Stimulated activated CD4-positive, alpha-beta T cell treated with anti-CD3 and anti-CD28 coated beads, Interleukin-15, amount 100 ng/mL, for 48 hours (primary cell): ENCODE results near the gene ZNF735.
"Not testable (repeated sequence)": the region's sequence is repeated elsewhere in the genome, so short reads cannot be mapped to it uniquely, and the experiment has no call there.

ENCODE experiments used
- DNase-seq, 2 donors: peaks; one replicate each; pipeline ENCODE4 v3.0.0-alpha.2; 2020; ENCODE audit warnings: low read depth in 2 of 2

The ZNF735 gene

DNA sequence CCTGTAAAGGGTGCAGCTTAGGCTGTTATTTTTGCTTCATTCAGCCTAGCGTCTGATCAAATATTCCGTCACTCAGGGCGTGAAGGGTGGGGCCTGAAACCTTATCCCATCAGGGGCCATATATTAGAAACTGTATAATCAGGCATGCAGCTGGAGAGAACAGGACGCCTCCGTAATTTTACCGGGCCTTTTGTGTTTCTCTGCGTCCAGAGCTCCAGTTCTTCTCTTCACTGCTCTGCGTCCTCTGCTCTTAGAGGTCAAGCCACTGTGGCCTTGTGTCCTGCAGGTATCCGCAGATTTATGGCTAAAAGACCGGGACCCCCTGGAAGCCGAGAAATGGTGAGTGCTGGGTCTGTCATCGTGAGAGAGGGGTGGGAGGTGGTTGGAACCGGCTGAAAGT, at the start of gene ZNF735:
ZNF735 (plus strand) TSS at position 301 of the 400 bp plus-strand sequence; CDS start at position 301, 0 bp downstream.
- DNase-seq = no peak

DNA sequence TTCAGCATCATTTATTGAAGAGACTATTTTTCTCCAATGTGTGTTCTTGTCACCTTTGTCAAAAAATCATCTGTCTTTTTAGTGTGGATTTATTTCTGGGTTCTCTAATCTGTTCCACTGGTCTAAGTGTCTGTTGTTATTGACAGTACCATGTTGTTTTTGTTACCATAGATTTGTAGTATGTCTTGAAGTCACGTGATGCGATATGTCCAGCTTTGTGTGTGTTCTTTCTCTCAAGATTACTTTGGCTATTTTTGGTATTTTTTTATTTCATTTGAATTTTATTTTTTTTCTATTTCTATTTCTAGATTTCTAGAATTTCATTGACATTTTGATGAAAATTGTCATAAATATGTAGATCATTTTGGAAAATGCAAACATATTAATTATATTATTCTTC, 36.0 kb upstream of the ZNF735 start:
- DNase-seq = not testable (repeated sequence)

DNA sequence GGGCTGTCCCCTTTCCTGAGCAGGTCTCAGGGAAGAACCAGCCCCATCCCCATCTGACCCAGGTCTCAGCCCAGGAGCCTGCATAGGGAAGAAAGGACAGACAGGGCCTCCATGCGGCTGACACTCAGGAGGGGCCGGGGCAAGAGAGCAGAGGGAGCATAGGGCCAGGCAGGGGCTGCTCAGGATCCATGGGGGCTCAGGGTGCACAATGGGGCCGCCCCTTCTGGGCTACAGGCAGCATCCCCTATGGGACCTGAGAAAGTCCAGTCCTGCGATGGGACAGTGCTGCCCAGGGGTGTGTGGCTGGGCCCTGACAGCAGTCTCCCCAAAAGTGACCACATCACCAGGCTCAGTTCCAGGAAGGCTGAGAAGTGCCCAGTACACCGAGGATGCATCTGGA, 32.7 kb upstream of the ZNF735 start:
- no peak for DNase-seq

DNA sequence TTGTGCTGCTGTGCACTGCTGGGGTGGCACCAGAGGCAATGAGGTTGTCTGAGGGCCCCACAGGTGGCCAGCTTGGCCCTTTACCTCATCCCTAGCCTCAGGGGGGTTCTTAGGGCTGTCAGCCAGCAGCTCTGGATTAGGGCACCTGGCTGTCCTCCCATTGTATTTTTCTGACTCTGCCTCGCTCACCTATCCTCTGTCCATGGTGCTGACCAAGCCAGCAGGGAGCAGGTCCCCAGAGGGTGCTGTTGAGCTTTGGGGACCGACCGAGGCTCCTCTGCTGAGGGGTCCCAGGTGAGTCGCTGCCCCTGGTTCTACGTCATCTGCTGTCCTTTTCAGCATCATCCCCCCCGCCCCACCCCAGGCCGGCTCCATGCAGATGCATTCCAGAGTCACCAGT, 32.1 kb upstream of the ZNF735 start:
- no peak for DNase-seq

DNA sequence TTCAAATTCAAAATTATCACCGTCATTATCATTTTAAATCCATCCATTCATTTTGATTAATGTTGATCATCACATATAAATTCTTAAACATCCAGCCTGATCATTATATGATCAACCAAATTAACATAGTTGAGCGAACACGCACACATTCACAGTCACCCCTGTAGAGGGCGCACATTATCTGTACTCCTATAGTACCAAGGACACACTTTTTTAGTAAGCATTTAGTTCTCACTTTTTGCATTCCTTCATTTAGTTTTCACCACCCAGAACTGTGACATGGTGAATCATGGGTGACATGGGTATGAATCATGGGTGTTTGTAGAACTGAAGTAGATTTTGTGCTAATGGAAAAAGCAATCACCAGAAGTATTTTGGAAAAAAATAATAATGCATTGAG, 26.0 kb upstream of the ZNF735 start:
- no peak for DNase-seq

DNA sequence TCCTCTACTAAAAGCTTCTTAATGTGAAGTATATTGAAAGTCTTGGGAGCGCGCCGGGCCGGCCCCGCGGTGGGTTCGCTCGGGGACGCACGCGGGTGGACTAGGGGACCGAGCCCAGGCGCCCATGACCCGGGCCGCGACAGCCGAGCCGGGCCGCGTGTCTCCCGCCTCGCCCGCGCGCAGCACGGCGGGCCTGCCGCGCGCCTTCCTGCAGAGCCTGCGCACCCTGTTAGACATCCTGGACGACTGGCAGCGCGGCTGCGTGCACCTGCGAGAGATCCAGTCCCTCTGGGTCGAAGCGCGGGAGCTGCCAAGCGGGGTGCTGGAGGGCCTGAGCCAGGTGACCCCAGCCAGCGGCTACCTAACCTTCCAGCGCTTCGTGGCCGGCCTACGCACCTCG, 25.4 kb upstream of the ZNF735 start:
- no peak for DNase-seq

DNA sequence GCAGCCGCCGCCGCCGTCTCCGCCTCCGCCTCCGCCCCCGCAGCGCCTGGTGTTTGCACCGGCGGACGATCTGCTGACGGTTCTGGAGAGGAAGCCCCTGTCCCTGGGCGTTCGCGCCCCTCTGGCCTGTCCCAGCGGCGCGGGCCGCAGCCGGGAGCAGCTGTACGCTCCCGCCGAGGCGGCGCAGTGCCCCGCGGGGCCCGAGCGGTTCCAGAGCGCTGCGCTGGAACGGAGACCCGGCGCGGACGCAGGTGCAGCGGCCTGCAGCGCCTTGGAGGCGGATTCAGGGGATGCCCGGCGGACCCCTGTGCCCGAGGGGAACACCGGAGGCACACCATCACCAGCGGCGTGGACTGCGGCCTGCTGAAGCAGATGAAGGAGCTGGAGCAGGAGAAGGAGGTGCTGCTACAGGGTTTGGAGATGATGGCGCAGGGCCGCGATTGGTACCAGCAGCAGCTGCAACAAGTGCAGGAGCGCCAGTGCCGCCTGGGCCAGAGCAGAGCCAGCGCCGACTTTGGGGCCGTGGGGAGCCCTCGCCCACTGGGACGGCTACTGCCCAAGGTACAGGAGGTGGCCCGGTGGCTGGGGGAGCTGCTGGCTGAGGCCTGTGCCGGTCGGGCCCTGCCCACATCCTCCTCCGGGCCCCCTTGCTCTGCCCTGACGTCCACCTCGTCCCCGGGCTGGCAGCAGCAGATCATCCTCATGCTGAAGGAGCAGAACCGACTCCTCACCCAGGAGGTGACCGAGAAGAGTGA, 24.8 kb upstream of the ZNF735 start:
- no peak for DNase-seq

DNA sequence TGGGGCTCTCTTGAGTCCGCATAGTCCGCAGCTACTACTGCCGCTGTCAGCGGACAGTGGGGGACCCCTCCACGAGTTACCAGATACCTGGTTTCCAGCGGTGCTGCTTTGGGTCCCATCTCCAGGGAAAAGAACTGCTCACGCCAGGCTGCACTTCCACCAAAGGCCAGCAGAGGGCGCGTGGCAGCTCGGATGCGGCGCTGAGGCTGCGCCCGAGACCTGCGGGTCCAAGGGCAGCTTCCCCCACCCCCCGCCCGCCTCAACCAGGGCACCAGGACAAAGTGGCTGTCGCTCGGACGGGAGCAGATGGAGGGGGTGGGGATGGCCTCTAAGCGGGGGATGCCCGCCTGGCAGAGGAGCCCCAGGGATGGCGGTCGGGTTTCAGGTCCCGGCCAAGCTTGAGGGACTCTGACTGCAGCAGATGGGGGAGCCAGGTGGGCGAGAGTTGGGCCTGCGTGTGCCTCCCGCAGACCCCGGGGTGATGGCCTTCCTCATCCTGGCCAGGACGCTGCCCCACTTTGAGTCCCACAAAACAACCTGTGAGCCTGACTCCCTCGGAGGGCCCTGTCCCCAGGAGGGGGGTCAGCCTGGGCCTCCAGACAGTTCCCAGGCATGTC, 23.8 kb upstream of the ZNF735 start:
- peak in 1 of 2 donors; percentile 14 for DNase-seq

DNA sequence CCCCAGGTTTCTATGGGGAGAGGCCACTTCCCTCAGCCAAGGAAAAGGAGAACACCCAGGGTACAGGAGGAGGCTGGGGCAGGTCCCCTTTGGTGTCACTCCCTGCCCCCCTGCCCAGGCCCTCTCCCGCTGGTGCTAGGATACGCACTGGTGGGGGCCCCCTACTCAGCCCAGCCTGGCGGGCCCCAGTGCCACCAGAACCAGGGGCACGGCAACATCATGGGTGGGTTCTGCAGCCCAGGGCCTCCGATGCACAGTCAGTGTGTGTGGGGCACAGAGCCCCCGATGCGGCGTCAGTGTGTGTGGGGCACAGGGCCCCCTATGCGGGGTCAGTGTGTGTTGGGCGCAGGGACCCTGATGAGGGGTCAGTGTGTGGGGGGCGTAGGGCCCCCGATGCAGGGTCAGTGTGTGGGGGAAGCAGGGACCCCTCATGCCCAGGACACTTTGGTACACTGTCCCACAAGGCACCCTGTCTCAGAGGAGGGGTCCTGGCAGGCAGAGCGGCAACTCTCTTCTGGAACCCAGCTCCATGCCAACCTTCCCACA, 23.1 kb upstream of the ZNF735 start:
- no peak for DNase-seq

DNA sequence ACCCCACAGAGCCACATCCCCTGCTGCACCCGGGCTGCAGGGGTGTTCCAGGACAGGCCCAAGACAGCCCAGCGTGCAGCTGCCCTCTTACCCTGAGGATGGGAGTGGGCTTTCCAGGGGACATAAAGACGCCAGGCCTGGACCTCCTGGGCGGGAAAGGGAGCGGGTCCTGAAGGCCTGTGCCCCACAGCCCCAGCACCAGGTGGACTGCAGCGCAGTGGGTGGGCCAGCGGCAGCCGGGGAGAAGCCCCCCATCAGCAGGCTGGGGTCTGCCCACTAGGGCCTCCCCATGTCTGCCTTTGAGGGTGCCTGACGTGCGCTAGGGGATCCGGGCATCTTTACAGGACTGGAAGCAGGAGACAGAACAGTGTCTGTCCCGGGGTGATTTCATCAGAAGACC, 22.6 kb upstream of the ZNF735 start:
- no peak for DNase-seq

DNA sequence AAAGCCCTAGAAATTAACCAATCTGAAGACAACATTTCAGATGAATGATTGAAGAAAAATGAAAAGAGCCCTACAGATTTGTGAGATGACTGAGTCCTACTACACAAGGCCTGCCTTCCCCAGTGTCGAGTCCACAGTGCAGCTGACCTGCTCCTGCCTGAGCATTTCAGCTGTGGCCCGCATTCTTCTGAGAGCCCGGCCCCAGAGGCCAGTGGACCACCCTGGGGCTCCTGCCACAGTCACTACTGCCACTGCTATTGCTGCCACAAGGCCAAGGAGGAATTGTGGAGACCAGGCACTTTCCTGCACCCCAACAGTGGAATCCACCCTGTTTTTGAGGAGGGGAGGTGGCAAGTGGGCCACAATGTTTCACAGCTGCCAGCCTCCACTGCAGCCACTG, 19.6 kb upstream of the ZNF735 start:
- no peak for DNase-seq

DNA sequence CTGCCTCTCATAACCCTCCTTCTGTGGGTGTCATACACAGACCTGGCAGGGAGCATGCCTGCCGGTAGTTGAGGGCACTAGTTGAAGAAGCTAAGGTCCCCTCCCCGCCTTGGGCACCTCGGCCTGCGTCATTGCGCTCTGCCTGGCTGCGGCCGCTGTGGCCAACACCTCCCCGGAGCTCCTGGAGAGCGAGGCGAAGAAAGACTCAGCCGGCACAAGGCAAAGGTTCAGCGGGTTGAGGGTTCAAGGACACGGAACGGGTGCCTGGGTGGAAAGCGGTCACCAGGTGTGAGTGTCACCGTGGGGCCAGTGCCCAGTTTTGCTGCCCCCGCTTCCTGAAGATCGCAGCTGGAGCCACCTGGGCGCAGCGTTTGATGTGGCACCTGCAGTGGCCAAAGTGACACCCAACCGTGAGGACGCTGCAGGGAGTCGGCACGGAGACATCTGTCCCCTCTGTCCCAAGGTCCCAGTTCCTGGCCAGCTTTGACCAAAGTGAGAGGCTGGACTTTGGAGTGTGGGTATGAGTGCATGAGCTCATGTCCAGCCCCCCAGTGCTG, 14.8 kb upstream of the ZNF735 start:
- DNase-seq = no peak

DNA sequence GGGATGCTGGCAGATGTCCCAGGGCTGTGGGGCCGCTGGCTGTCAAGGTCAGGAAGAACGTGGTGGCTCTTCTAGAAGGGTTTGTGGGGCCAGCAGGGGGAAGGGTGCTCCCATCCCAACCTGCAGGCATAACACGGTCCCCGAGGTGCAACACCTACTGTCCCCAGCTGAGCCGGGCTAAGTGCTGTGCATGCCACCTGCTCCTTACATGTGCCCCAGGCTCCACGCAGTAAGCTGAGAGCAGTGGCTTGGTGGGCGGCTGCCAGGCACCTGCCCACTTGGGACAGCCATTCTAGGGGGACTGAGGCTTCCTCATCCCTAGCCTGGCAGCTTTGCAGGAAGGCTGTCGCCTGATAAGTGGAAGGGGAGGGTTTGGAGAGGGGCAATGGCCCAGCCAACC, 14.2 kb upstream of the ZNF735 start:
- DNase-seq = no peak

DNA sequence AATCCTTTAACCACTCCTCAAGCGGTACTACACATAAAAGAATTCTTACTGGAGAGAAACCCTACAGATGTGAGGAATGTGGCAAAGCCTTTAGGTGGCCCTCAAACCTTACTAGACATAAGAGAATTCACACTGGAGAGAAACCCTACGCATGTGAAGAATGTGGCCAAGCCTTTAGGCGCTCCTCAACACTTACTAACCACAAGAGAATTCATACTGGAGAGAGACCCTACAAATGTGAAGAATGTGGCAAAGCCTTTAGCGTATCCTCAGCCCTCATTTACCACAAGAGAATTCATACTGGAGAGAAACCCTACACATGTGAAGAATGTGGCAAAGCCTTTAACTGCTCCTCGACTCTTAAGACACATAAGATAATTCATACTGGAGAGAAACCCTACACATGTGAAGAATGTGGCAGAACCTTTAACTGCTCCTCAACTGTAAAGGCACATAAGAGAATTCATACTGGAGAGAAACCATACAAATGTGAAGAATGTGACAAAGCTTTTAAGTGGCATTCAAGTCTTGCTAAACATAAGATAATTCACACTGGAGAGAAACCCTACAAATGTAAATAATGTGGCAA, 12.8 kb downstream of the ZNF735 start:
- not testable (repeated sequence) for DNase-seq

DNA sequence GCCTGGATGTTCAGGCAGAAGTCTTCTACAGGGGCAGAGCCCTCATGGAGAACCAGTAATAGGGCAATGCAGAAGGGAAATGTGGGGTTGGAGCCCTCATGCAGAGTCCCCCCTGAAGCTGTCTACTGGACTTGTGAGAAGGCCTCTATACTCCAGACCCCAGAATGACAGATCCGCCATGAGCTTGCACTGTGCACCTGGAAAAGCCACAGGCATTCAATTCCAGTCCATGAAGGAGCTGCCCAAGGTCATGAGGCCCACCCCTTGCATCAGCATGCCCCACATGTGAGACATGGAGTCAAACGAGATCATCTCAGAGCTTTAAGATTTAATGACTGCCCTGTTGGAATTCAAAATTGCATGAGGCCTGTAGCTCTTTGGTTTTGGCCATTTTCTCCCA, 16.4 kb downstream of the ZNF735 start:
- DNase-seq = no peak

DNA sequence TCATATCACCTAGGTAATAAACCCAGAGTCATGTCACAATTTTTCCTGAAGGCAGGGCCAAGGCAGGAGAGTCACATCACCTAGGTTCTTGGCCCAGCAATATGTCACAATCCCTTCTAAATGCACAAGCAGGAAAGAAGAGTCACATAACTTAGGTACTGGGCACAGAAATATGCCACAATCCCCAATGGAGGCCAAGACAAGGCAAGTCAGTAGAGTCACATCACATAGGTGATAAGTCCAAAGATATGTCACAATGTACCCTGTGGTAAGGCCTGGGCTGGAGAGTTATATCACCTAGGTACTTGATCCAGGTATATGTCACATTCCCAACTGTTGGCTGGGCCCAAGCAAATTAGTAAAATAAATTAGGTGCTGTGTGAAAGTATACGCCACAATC, 21.2 kb downstream of the ZNF735 start, which contains the start of gene ZNF679:
ZNF679 (plus strand) TSS at position 301 of the 400 bp plus-strand sequence. CDS start 20,644 bp downstream, outside the sequence.
- DNase-seq = not testable (repeated sequence)

DNA sequence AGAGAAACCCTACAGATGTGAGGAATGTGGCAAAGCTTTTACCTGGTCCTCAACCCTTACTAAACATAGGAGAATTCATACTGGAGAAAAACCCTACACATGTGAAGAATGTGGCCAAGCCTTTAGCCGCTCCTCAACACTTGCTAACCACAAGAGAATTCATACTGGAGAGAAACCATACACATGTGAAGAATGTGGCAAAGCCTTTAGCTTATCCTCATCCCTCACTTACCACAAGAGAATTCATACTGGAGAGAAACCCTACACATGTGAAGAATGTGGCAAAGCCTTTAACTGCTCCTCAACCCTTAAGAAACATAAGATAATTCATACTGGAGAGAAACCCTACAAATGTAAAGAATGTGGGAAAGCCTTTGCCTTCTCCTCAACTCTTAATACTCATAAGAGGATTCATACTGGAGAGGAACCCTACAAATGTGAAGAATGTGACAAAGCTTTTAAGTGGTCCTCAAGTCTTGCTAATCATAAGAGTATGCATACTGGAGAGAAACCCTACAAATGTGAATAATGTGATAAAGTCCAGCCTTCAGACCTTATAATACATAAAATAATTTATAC, 59.4 kb downstream of the ZNF735 start:
- no peak for DNase-seq
